SK-N-MC (cell line): ENCODE data around the gene DEF6.

Experiments
- EZH2 ChIP-seq: fragments of 200-600 bp; sonication (generic); IDR thresholded peaks from one replicate; pipeline ENCODE4 v1.6.1; 2017; ENCODE audit warnings: antibody characterized with exemption
- POLR2AphosphoS5 ChIP-seq: IDR thresholded peaks from 2 replicates; pipeline ENCODE4 v1.6.1; 2012; ENCODE audit warnings: mild to moderate bottlenecking, low read depth, low read length, borderline replicate concordance

GRCh38 chr6:35267897-35268296, 29.7 kb upstream of the DEF6 start:
- TF ChIP-seq EZH2 (no peak), POLR2AphosphoS5 (no peak)
